HepG2 (cell line): Measurements from ENCODE around the gene CH25H.

Experiments
- CTCF ChIP-seq: sonication (generic); formaldehyde crosslinking; IDR thresholded peaks from 2 replicates; pipeline ENCODE4 v1.5.0; 2020; ENCODE audit warnings: mild to moderate bottlenecking, missing genetic modification reagents, moderate library complexity
- SIN3A ChIP-seq: IDR thresholded peaks from 2 replicates; pipeline ENCODE4 v1.6.1; 2011; ENCODE audit warnings: low read depth, mild to moderate bottlenecking, control low read depth, low read length, borderline replicate concordance
- ZNF790 ChIP-seq: sonication (generic); formaldehyde crosslinking; IDR thresholded peaks from 2 replicates; pipeline ENCODE4 v1.8.0; 2022; ENCODE audit warnings: missing genetic modification reagents, mild to moderate bottlenecking, borderline replicate concordance

GRCh38 chr10:89245802-89246201 lies 38.7 kb upstream of the CH25H start:
- TF ChIP-seq CTCF (CRISPR knock-in tag) (no peak), ZNF790 (CRISPR knock-in tag) (no peak), SIN3A (no peak)
